Neural cell (in vitro differentiated cells): ENCODE data around the gene DPEP2.

ENCODE experiments used
- EP300 ChIP-seq: fragments of 450-650 bp; conservative IDR thresholded peaks from 2 replicates; pipeline ENCODE4 v1.6.1; 2014; ENCODE audit warnings: antibody characterized with exemption, mild to moderate bottlenecking, moderate library complexity; ENCODE audit not compliant: poor library complexity, severe bottlenecking
- EZH2 ChIP-seq: fragments of 200-600, 300-800 bp; shearing (Covaris generic), sonication (generic); IDR thresholded peaks from 2 replicates; pipeline ENCODE4 v1.6.1; 2014; ENCODE audit warnings: antibody characterized with exemption, low read length, borderline replicate concordance, mild to moderate bottlenecking; ENCODE audit not compliant: insufficient read depth, poor library complexity, severe bottlenecking
- POLR2AphosphoS5 ChIP-seq: IDR thresholded peaks from 2 replicates; pipeline ENCODE4 v1.6.1; 2012
- RAD21 ChIP-seq: fragments of 450-650 bp; conservative IDR thresholded peaks from 2 replicates; pipeline ENCODE4 v1.6.1; 2014; ENCODE audit warnings: antibody characterized with exemption, mild to moderate bottlenecking, moderate library complexity
- SMC3 ChIP-seq: fragments of 450-650 bp; conservative IDR thresholded peaks from 2 replicates; pipeline ENCODE4 v1.6.1; 2014; ENCODE audit warnings: antibody characterized with exemption, mild to moderate bottlenecking, moderate library complexity; ENCODE audit not compliant: poor library complexity
- TAF1 ChIP-seq: IDR thresholded peaks from 2 replicates; pipeline ENCODE4 v1.6.1; 2012; ENCODE audit warnings: low read depth
- TF ChIP-seq, protein P1 (sequence below): fragments of 450-650 bp; IDR thresholded peaks from 2 replicates; pipeline ENCODE4 v1.5.1; 2014; ENCODE audit warnings: antibody characterized with exemption, mild to moderate bottlenecking, moderate library complexity; ENCODE audit not compliant: poor library complexity, severe bottlenecking
- TF ChIP-seq, protein P2 (sequence below): IDR thresholded peaks from 2 replicates; pipeline ENCODE4 v1.6.1; 2012; ENCODE audit warnings: borderline replicate concordance

GRCh38 chr16:67987460-67988160 is 11.7 kb downstream of the DPEP2 start:
- TF ChIP-seq, protein P1, sequence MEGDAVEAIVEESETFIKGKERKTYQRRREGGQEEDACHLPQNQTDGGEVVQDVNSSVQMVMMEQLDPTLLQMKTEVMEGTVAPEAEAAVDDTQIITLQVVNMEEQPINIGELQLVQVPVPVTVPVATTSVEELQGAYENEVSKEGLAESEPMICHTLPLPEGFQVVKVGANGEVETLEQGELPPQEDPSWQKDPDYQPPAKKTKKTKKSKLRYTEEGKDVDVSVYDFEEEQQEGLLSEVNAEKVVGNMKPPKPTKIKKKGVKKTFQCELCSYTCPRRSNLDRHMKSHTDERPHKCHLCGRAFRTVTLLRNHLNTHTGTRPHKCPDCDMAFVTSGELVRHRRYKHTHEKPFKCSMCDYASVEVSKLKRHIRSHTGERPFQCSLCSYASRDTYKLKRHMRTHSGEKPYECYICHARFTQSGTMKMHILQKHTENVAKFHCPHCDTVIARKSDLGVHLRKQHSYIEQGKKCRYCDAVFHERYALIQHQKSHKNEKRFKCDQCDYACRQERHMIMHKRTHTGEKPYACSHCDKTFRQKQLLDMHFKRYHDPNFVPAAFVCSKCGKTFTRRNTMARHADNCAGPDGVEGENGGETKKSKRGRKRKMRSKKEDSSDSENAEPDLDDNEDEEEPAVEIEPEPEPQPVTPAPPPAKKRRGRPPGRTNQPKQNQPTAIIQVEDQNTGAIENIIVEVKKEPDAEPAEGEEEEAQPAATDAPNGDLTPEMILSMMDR = no peak
- TF ChIP-seq TAF1 (no peak), EZH2 (no peak), EP300 (no peak), POLR2AphosphoS5 (no peak), SMC3 (no peak), RAD21 (no peak)
- TF ChIP-seq, protein P2, sequence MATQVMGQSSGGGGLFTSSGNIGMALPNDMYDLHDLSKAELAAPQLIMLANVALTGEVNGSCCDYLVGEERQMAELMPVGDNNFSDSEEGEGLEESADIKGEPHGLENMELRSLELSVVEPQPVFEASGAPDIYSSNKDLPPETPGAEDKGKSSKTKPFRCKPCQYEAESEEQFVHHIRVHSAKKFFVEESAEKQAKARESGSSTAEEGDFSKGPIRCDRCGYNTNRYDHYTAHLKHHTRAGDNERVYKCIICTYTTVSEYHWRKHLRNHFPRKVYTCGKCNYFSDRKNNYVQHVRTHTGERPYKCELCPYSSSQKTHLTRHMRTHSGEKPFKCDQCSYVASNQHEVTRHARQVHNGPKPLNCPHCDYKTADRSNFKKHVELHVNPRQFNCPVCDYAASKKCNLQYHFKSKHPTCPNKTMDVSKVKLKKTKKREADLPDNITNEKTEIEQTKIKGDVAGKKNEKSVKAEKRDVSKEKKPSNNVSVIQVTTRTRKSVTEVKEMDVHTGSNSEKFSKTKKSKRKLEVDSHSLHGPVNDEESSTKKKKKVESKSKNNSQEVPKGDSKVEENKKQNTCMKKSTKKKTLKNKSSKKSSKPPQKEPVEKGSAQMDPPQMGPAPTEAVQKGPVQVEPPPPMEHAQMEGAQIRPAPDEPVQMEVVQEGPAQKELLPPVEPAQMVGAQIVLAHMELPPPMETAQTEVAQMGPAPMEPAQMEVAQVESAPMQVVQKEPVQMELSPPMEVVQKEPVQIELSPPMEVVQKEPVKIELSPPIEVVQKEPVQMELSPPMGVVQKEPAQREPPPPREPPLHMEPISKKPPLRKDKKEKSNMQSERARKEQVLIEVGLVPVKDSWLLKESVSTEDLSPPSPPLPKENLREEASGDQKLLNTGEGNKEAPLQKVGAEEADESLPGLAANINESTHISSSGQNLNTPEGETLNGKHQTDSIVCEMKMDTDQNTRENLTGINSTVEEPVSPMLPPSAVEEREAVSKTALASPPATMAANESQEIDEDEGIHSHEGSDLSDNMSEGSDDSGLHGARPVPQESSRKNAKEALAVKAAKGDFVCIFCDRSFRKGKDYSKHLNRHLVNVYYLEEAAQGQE = no peak
